Psoas muscle (tissue), 8 donors: Measurements from ENCODE around the gene LGR6. TPM values are rescaled to one million over a fixed set of nuclear protein-coding genes. Genes with fewer than 3 reads are reported as not detected.
A peak's percentile ranks its signal among the peaks of the same experiment; 100 is the strongest.

ENCODE experiments used
- ATAC-seq, 4 donors: fragments of 200-7000 bp; cut with Tn5 transposase; one replicate each; pipeline ENCODE4 v1.9.1; 2020; ENCODE audit warnings: moderate library complexity in 3 of 4, mild to moderate bottlenecking in 2 of 4
- DNase-seq, 2 donors: peaks; one replicate each; pipeline ENCODE4 v3.0.0-alpha.2; 2020
- H3K27ac ChIP-seq: fragments of 200-600 bp; one replicate; pipeline ENCODE4 v1.8.0; 2022
- H3K27me3 ChIP-seq, 3 donors: fragments of 200-600 bp in 1 of 3; one replicate each; pipeline versions ENCODE4 v1.6.1 to v1.8.0; 2013 to 2022; ENCODE audit warnings: low read length in 2 of 3, mild to moderate bottlenecking in 2 of 3, moderate library complexity in 1 of 3; ENCODE audit not compliant: insufficient read depth in 3 of 3
- H3K36me3 ChIP-seq, 2 donors: fragments of 200-600 bp in 1 of 2; one replicate each; pipeline versions ENCODE4 v1.6.1 to v1.8.0; 2013 to 2022; ENCODE audit warnings: low read depth in 1 of 2, mild to moderate bottlenecking in 1 of 2, moderate library complexity in 1 of 2; ENCODE audit not compliant: insufficient read depth in 1 of 2
- H3K4me1 ChIP-seq: fragments of 200-600 bp; one replicate; pipeline ENCODE4 v1.8.0; 2022
- H3K4me3 ChIP-seq: fragments of 200-600 bp; one replicate; pipeline ENCODE4 v1.8.0; 2022; ENCODE audit warnings: mild to moderate bottlenecking
- H3K9me3 ChIP-seq: fragments of 200-600 bp; one replicate; pipeline ENCODE4 v1.8.0; 2022
- WGBS, 3 donors: extraction: QIAGEN DNeasy Blood & Tissue Kit; methylation state at CpG; one replicate each; pipeline versions ENCODE4 v1.1.6 to v1.1.7; 2013; 5-methylcytosine and 5-hydroxymethylcytosine counted together
- intact Hi-C, 2 donors: fragments of 100-400 bp; cut with DNase I; formaldehyde crosslinking; loops; one replicate each; pipeline versions ENCODE4 v1.11.0 to v1.14.2; 2022
- polyA plus RNA-seq, 3 donors: library from polyadenylated mRNA; stranded (reverse); fragments of 200-250 nt; gene quantifications; one replicate each; pipeline ENCODE4 v1.2.3, GENCODE V29; 2013
- total RNA-seq, 4 donors: library from RNA; stranded (reverse); fragmentation: NEBNext Ultra II Directional in 2 of 4; extraction: Animal tissue kit (Norgen Biotek cat#: 25700) in 2 of 4; gene quantifications; one replicate each; pipeline versions ENCODE4 v1.2.1 to v1.2.4, GENCODE V29; 2021 to 2023
- TF ChIP-seq, protein P1 (sequence below): fragments of 200-600 bp; IDR thresholded peaks from one replicate; pipeline ENCODE4 v1.8.0; 2022; ENCODE audit warnings: antibody characterized with exemption
- donor health status: healthy with polysubstance abuse.
- donor health status: DM: no; HTN: no; CAD: no; lungs with moderate emphysema.
- donor health status: Bipolar disorder and iron deficiency.
- donor health status: healthy.
- donor health status: DM: yes; HTN: yes; CAD: no.
- donor health status: DM: no; HTN: no; CAD: no.
- donor health status: DM: no; HTN: no; CAD: no.
- donor health status: DM: yes; HTN: yes; CAD: no.

Gene LGR6
- total and polyA plus RNA-seq, 7 donors, result 0.12 to 0.20 (median 0.16) TPM; not detected in 3

DNA sequence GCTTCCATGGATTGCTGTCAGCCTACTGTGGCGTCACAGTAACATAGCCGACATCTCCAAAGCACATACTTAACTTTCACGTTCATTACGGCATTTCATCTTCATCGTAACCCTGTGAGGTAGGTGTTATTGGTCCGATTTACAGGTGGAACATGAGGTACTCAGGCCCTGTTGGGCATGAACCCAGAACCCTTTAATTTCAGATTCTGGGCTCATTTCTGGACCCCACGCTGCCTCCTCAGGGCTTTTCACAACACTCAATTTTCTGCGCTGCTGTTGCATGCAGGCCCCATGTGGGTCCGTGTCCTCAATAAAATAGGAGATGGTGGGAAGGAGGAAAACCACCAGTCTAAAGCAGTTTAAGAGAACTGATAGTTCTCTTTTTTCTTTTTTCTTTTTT lies 108.6 kb downstream of the LGR6 start:
- Histone ChIP-seq H3K9me3 (no peaks in the 10 kb centered on the region), H3K27me3 (no peaks in the 10 kb centered on the region), H3K4me1 (no peaks in the 10 kb centered on the region), H3K36me3 (no peaks in the 10 kb centered on the region), H3K4me3 (no peak overlapping the region), H3K27ac (no peak overlapping the region)
- intact Hi-C loops, result no loop called here
- 96 to 97% (median 97%) methylated on average over 9 of the region's 9 CpGs for WGBS, 3 donors
- ATAC-seq (no peak), DNase-seq (no peak)
- TF ChIP-seq, protein P1, sequence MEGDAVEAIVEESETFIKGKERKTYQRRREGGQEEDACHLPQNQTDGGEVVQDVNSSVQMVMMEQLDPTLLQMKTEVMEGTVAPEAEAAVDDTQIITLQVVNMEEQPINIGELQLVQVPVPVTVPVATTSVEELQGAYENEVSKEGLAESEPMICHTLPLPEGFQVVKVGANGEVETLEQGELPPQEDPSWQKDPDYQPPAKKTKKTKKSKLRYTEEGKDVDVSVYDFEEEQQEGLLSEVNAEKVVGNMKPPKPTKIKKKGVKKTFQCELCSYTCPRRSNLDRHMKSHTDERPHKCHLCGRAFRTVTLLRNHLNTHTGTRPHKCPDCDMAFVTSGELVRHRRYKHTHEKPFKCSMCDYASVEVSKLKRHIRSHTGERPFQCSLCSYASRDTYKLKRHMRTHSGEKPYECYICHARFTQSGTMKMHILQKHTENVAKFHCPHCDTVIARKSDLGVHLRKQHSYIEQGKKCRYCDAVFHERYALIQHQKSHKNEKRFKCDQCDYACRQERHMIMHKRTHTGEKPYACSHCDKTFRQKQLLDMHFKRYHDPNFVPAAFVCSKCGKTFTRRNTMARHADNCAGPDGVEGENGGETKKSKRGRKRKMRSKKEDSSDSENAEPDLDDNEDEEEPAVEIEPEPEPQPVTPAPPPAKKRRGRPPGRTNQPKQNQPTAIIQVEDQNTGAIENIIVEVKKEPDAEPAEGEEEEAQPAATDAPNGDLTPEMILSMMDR, result no peak

DNA sequence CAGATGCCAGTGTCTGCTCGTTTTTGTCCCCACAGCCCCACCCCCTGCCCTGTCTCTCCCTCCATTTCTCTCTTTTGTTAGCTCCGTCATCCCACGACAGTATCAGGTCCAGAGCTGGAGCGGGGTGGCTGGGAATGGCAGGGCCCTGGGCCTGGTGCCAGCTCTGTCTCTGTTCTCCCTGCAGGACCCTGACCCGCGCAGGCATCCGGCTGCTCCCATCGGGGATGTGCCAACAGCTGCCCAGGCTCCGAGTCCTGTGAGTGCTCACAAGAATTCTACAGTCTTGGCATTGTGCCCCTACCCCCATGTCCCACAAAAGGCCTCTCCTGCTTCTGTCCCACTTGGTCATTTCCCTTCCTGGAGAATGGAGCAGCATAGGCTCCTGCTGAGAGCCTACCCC lies 110.8 kb downstream of the LGR6 start:
- intact Hi-C loops, result no loop called here
- Histone ChIP-seq H3K36me3 (no peaks in the 10 kb centered on the region), H3K27ac (no peak overlapping the region), H3K27me3 (no peaks in the 10 kb centered on the region), H3K4me3 (no peak overlapping the region), H3K9me3 (no peaks in the 10 kb centered on the region), H3K4me1 (no peaks in the 10 kb centered on the region)
- TF ChIP-seq, protein P1, result no peak
- 44 to 59% (median 49%) methylated on average over 9 of the region's 9 CpGs for WGBS, 3 donors
- DNase-seq (no peak), ATAC-seq (no peak)

DNA sequence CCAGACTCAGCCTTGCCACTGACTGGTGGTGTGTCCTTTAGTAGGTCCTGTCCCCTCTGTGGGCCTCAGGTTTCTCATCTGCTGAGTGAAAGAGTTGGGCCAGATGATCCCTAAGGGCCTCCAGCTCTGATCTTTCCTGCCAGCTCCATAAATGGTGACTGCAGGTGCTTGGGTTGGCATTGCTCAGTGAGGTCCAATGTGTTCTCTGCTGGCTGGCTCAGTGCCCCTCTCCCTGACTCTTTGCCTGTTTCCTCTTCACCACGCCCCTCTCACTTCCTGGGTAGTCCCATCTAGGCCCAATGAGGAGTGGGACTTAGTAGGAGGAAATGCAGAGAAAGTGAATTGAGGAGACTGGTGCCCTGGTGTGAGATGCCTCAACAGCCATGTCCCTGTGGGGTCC lies 111.6 kb downstream of the LGR6 start:
- Histone ChIP-seq H3K4me1 (no peaks in the 10 kb centered on the region), H3K27ac (no peak overlapping the region), H3K4me3 (no peak overlapping the region), H3K27me3 (no peaks in the 10 kb centered on the region), H3K9me3 (no peaks in the 10 kb centered on the region), H3K36me3 (no peaks in the 10 kb centered on the region)
- ATAC-seq, result peak in 1 of 4 donors; percentile 25
- DNase-seq, result no peak
- intact Hi-C loops, result no loop called here
- TF ChIP-seq, protein P1, result no peak
- 33 to 44% (median 38%) methylated on average over 1 of the region's 1 CpG for WGBS, 3 donors

- no peak overlapping the region for H3K27ac ChIP-seq
- no peak for ATAC-seq
- no peak overlapping the region for H3K4me3 ChIP-seq
- WGBS, 3 donors, result 72 to 78% (median 75%) methylated on average over 9 of the region's 9 CpGs
- TF ChIP-seq, protein P1, result no peak
- no peak for DNase-seq
- intact Hi-C loops, result loop anchor here in 1 of 2 donors (2.0 kb wide), 1 partner anchor 78 kb away; no protein-coding TSS in a partner anchor
- H3K9me3 ChIP-seq, result no peaks in the 10 kb centered on the region
- H3K36me3 ChIP-seq, result no peaks in the 10 kb centered on the region
- H3K27me3 ChIP-seq, result no peaks in the 10 kb centered on the region
- no peaks in the 10 kb centered on the region for H3K4me1 ChIP-seq
Observed at GRCh38 chr1:202306535-202307345, 113.1 kb downstream of the LGR6 start.
